Activated naive CD4-positive, alpha-beta T cell treated with anti-CD3 and anti-CD28 coated beads for 36 hours (primary cell): ENCODE measurements around the gene TIMM29. TPM values are rescaled to one million over a fixed set of nuclear protein-coding genes. Genes with fewer than 3 reads are reported as not detected.
"Not testable (repeated sequence)": the region's sequence is repeated elsewhere in the genome, so short reads cannot be mapped to it uniquely, and the experiment has no call there.

Experiments used
- CTCF ChIA-PET: fragments of 350-600 bp; sonication (Branson Sonifier 250); formaldehyde crosslinking; loops from one replicate; lab custom pipeline; 2021; ENCODE audit warnings: antibody characterized with exemption; lab: Charles Lee
- DNase-seq: peaks from one replicate; pipeline ENCODE4 v3.0.0-alpha.2; 2020
- H3K27ac Mint-ChIP-seq: one replicate; pipeline ENCODE4 v1.8.0; 2021; ENCODE audit warnings: mild to moderate bottlenecking, mixed read lengths
- H3K27me3 Mint-ChIP-seq: one replicate; pipeline ENCODE4 v1.8.0; 2021; ENCODE audit warnings: low read depth, mixed read lengths
- H3K36me3 Mint-ChIP-seq: one replicate; pipeline ENCODE4 v1.8.0; 2021; ENCODE audit warnings: low read depth, mixed read lengths
- H3K4me1 Mint-ChIP-seq: one replicate; pipeline ENCODE4 v1.8.0; 2021; ENCODE audit warnings: low read depth, mixed read lengths
- H3K4me3 Mint-ChIP-seq: one replicate; pipeline ENCODE4 v1.8.0; 2021; ENCODE audit warnings: mild to moderate bottlenecking, moderate library complexity, mixed read lengths
- H3K9me3 Mint-ChIP-seq: one replicate; pipeline ENCODE4 v1.8.0; 2021; ENCODE audit warnings: mixed read lengths
- intact Hi-C: fragments of 100-400 bp; cut with micrococcal nuclease; formaldehyde crosslinking; loops from one replicate; pipeline ENCODE4 v1.15.1; 2023
- total RNA-seq, 2 experiments: library from RNA; stranded (reverse); gene quantifications; one replicate each; pipeline ENCODE4 v1.2.3, GENCODE V29; 2021

The TIMM29 gene
- total RNA-seq, 2 experiments from 2014 or later = 11.0 to 12.7 TPM

DNA sequence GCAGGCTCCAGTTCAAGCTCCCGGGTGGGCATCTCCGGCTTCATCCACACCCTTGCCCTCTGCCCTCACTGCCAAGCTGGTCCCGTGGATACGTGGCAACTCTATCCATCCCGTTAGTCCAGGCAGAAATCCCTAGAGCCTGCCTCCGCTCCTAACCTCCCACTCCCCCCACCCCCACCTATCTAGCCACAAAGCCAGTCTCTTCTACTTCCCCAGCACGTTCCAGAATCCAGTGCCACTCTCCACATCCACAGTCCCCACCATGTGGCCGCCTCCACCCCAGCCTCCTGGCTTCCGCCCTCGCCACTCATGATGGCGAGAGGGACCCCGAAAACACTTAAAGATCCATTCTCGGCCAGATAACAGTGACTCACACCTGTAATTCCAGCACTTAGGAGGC, 4.0 kb upstream of the TIMM29 start:
- CTCF ChIA-PET = interaction anchor here (0.7 to 1.2 kb wide), 2 partner anchors 52 to 101 kb away, joined by 3 to 4 read pairs; no protein-coding TSS in a partner anchor
- peaks cover 17% of the 10 kb centered on the region for H3K4me1 Mint-ChIP-seq
- intact Hi-C loops = no loop called here
- no peak for DNase-seq
- no peaks in the 10 kb centered on the region for H3K9me3 Mint-ChIP-seq
- H3K4me3 Mint-ChIP-seq = no peak overlapping the region
- H3K27me3 Mint-ChIP-seq = no peaks in the 10 kb centered on the region
- peaks cover 8% of the 10 kb centered on the region for H3K36me3 Mint-ChIP-seq
- no peak overlapping the region for H3K27ac Mint-ChIP-seq

- peaks cover 8% of the 10 kb centered on the region for H3K36me3 Mint-ChIP-seq
- H3K27ac Mint-ChIP-seq = peak overlapping the region; percentile 67
- no peaks in the 10 kb centered on the region for H3K9me3 Mint-ChIP-seq
- intact Hi-C loops = loop anchor here (1.0 kb wide), 3 partner anchors 32 to 211 kb away; partner anchors contain the start of gene CARM1
- H3K4me3 Mint-ChIP-seq = peak overlapping the region; percentile 94
- peaks cover 31% of the 10 kb centered on the region for H3K4me1 Mint-ChIP-seq
- CTCF ChIA-PET = interaction anchor here (0.7 to 1.2 kb wide), 2 partner anchors 9 to 162 kb away, joined by 3 to 7 read pairs; partner anchors contain the start of gene LDLR
- no peaks in the 10 kb centered on the region for H3K27me3 Mint-ChIP-seq
- DNase-seq = no peak
Measured at GRCh38 chr19:10927730-10928562, 665 bp upstream of the TIMM29 start.

DNA sequence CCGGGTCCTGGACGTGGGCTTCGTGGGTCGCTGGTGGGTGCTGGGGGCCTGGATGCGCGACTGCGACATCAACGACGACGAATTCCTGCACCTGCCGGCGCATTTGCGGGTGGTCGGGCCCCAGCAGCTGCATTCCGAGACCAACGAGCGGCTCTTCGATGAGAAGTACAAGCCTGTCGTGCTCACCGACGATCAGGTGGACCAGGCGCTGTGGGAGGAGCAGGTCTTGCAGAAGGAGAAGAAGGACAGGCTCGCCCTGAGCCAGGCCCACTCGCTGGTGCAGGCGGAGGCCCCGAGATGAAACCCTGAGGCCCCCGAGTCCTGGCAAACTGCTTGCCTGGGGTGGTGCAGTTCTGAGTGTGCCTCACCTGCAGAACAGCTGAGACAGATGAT, 787 bp downstream of the TIMM29 start:
- peaks cover 7% of the 10 kb centered on the region for H3K36me3 Mint-ChIP-seq
- DNase-seq = no peak
- peak overlapping the region; percentile 94 for H3K4me3 Mint-ChIP-seq
- peaks cover 31% of the 10 kb centered on the region for H3K4me1 Mint-ChIP-seq
- no peak overlapping the region for H3K27ac Mint-ChIP-seq
- intact Hi-C loops = no loop called here
- H3K9me3 Mint-ChIP-seq = no peaks in the 10 kb centered on the region
- CTCF ChIA-PET = interaction anchor here (0.6 to 1.1 kb wide), 2 partner anchors 106 to 286 kb away, joined by 3 read pairs; no protein-coding TSS in a partner anchor
- H3K27me3 Mint-ChIP-seq = no peaks in the 10 kb centered on the region

- DNase-seq = no peak
- CTCF ChIA-PET = interaction anchor here (0.5 to 3.1 kb wide), 7 partner anchors 9 to 271 kb away, joined by 3 to 8 read pairs (median 5); no protein-coding TSS in a partner anchor
- H3K27me3 Mint-ChIP-seq = no peaks in the 10 kb centered on the region
- peaks cover 4% of the 10 kb centered on the region for H3K36me3 Mint-ChIP-seq
- no peak overlapping the region for H3K4me3 Mint-ChIP-seq
- H3K4me1 Mint-ChIP-seq = peaks cover 9% of the 10 kb centered on the region
- H3K9me3 Mint-ChIP-seq = no peaks in the 10 kb centered on the region
- intact Hi-C loops = loop anchor here (1.0 to 5.0 kb wide), 3 partner anchors 101 to 262 kb away; partner anchors contain the start of gene KANK2
- H3K27ac Mint-ChIP-seq = no peak overlapping the region
Measured at GRCh38 chr19:10935371-10936059, 6.9 kb downstream of the TIMM29 start.

- no peaks in the 10 kb centered on the region for H3K27me3 Mint-ChIP-seq
- no peaks in the 10 kb centered on the region for H3K9me3 Mint-ChIP-seq
- peaks cover 6% of the 10 kb centered on the region for H3K4me1 Mint-ChIP-seq
- CTCF ChIA-PET = interaction anchor here (0.6 to 3.1 kb wide), 29 partner anchors 9 to 811 kb away, joined by 3 to 11 read pairs (median 4); partner anchors contain the start of genes CARM1 and SMARCA4
- H3K27ac Mint-ChIP-seq = no peak overlapping the region
- H3K36me3 Mint-ChIP-seq = peaks cover 1% of the 10 kb centered on the region
- DNase-seq = peak; percentile 46
- no peak overlapping the region for H3K4me3 Mint-ChIP-seq
- intact Hi-C loops = loop anchor here (1.0 to 5.0 kb wide), 3 partner anchors 100 to 261 kb away; partner anchors contain the start of gene KANK2
Measured at GRCh38 chr19:10936661-10937084, 8.1 kb downstream of the TIMM29 start.

GRCh38 chr19:10941649-10942048, 13.0 kb downstream of the TIMM29 start:
- CTCF ChIA-PET = interaction anchor here (0.6 to 2.9 kb wide), 25 partner anchors 11 to 1867 kb away, joined by 3 to 18 read pairs (median 4); no protein-coding TSS in a partner anchor
- H3K36me3 Mint-ChIP-seq, H3K4me3 Mint-ChIP-seq, H3K9me3 Mint-ChIP-seq, H3K4me1 Mint-ChIP-seq, H3K27me3 Mint-ChIP-seq, H3K27ac Mint-ChIP-seq, DNase-seq: not testable (repeated sequence)
- intact Hi-C loops = loop anchor here (1.0 to 5.0 kb wide), 4 partner anchors 19 to 155 kb away; no protein-coding TSS in a partner anchor

- DNase-seq, H3K36me3 Mint-ChIP-seq, H3K9me3 Mint-ChIP-seq, H3K4me3 Mint-ChIP-seq, H3K4me1 Mint-ChIP-seq, H3K27ac Mint-ChIP-seq, H3K27me3 Mint-ChIP-seq: not testable (repeated sequence)
- intact Hi-C loops = loop anchor here (2.0 to 5.0 kb wide), 3 partner anchors 34 to 153 kb away; no protein-coding TSS in a partner anchor
- CTCF ChIA-PET = interaction anchor here (0.8 to 2.9 kb wide), 4 partner anchors 9 to 28 kb away, joined by 3 to 14 read pairs (median 4); no protein-coding TSS in a partner anchor
Measured at GRCh38 chr19:10943412-10943811, 14.8 kb downstream of the TIMM29 start.

DNA sequence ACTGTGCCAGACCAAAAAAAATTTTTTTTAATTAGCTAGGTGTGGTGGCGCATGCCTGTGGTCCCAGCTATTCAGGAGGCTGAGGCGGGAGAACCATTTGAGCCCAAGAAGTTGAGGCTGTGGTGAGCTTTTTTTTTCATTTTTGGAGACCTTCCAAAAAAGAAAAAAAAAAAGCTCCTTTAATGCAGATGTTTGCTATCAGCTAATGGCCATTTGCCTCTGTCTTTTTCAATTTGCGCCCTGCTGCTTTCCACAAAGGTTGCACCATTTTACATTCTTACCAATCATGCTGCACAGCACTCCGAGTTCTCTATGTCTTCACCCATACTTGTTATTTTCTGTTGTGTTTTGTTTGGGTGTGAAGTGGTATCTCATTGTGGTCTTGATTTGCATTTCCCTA, 16.7 kb downstream of the TIMM29 start:
- H3K36me3 Mint-ChIP-seq = no peaks in the 10 kb centered on the region
- H3K4me1 Mint-ChIP-seq = peaks cover 4% of the 10 kb centered on the region
- DNase-seq = no peak
- H3K27me3 Mint-ChIP-seq = no peaks in the 10 kb centered on the region
- intact Hi-C loops = no loop called here
- H3K4me3 Mint-ChIP-seq = no peak overlapping the region
- CTCF ChIA-PET = interaction anchor here (0.6 to 1.4 kb wide), 3 partner anchors 74 to 341 kb away, joined by 4 to 7 read pairs (median 4); partner anchors contain the start of gene CARM1
- H3K27ac Mint-ChIP-seq = no peak overlapping the region
- no peaks in the 10 kb centered on the region for H3K9me3 Mint-ChIP-seq

DNA sequence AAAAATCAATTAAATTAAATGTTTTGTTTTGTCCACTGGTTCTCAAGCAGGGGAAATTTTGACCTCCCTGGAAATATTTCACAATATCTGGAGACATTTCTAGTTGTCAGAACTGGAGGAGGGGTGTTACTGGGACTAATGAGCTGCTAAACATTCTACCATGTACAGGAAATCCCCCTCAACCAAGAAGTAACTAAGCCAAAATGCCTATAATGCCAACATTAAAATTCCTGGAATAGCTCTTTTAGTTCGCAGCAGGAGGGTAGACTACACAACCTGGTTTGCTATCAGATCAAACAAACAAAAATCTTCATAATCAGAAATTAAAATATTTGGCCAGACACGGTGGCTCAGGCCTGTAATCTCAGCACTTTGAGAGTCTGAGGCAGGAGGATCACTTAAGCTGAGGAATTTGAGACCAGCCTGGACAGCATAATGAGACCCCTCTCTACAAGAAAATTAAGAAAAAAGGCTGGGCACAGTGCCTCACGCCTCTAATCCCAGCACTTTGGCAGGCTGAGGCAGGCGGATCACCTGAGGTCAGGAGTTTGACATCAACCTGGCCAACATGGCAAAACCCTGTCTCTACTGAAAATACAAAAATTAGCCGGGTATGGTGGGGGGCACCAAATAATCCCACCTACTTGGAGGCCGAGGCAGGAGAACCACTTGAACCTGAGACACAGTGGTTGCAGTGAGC, 18.5 kb downstream of the TIMM29 start:
- peaks cover 3% of the 10 kb centered on the region for H3K4me1 Mint-ChIP-seq
- H3K9me3 Mint-ChIP-seq = no peaks in the 10 kb centered on the region
- H3K27ac Mint-ChIP-seq = no peak overlapping the region
- H3K4me3 Mint-ChIP-seq = no peak overlapping the region
- CTCF ChIA-PET = interaction anchor here (0.6 kb wide), 1 partner anchor 93 kb away, joined by 7 read pairs; no protein-coding TSS in a partner anchor
- intact Hi-C loops = no loop called here
- no peak for DNase-seq
- no peaks in the 10 kb centered on the region for H3K27me3 Mint-ChIP-seq
- no peaks in the 10 kb centered on the region for H3K36me3 Mint-ChIP-seq

- Mint-ChIP-seq H3K4me3 (no peak overlapping the region), H3K36me3 (no peaks in the 10 kb centered on the region), H3K4me1 (peaks cover 2% of the 10 kb centered on the region), H3K9me3 (no peaks in the 10 kb centered on the region), H3K27ac (no peak overlapping the region), H3K27me3 (no peaks in the 10 kb centered on the region)
- intact Hi-C loops = no loop called here
- no peak for DNase-seq
- CTCF ChIA-PET = interaction anchor here (1.3 kb wide), 1 partner anchor 10 kb away, joined by 4 read pairs; no protein-coding TSS in a partner anchor
Measured at GRCh38 chr19:10952809-10953208, 24.2 kb downstream of the TIMM29 start.

- peak overlapping the region; percentile 84 for H3K4me3 Mint-ChIP-seq
- H3K27ac Mint-ChIP-seq, H3K27me3 Mint-ChIP-seq, intact Hi-C loops, H3K9me3 Mint-ChIP-seq, H3K36me3 Mint-ChIP-seq, DNase-seq: not testable (repeated sequence)
- H3K4me1 Mint-ChIP-seq = peaks cover 28% of the 10 kb centered on the region
- CTCF ChIA-PET = interaction anchor here (0.6 to 1.9 kb wide), 5 partner anchors 18 to 549 kb away, joined by 3 to 5 read pairs (median 4); no protein-coding TSS in a partner anchor
Measured at GRCh38 chr19:10959277-10959968, 30.8 kb downstream of the TIMM29 start.
